DND-41 (cell line): ENCODE data around the gene KDM6A.
"Not testable (repeated sequence)": the region's sequence is repeated elsewhere in the genome, so short reads cannot be mapped to it uniquely, and the experiment has no call there.

Experiments
- ATAC-seq: fragments of 200-7000 bp; cut with Tn5 transposase; 3 replicates; pipeline ENCODE4 v1.9.1; 2021; ENCODE audit warnings: low read depth; ENCODE audit not compliant: insufficient read depth
- DNase-seq: peaks from one replicate; pipeline ENCODE4 v3.0.0-alpha.2; 2020
- H2AFZ ChIP-seq: 2 replicates; pipeline ENCODE4 v1.6.0; 2012; ENCODE audit warnings: low read depth, low read length
- H3K27ac ChIP-seq: 2 replicates; pipeline ENCODE4 v1.5.1; 2012; ENCODE audit warnings: low read length, inconsistent platforms
- H3K27me3 ChIP-seq: fragments of 200-600 bp; sonication (generic); 2 replicates; pipeline ENCODE4 v1.6.0; 2012; ENCODE audit warnings: low read length, mild to moderate bottlenecking, inconsistent platforms; ENCODE audit not compliant: insufficient read depth, poor library complexity
- H3K36me3 ChIP-seq: 2 replicates; pipeline ENCODE4 v1.5.1; 2012; ENCODE audit warnings: low read length, inconsistent platforms; ENCODE audit not compliant: insufficient read depth
- H3K4me1 ChIP-seq: 2 replicates; pipeline ENCODE4 v1.5.1; 2012; ENCODE audit warnings: mild to moderate bottlenecking, low read length; ENCODE audit not compliant: insufficient read depth
- H3K4me2 ChIP-seq: 2 replicates; pipeline ENCODE4 v1.6.0; 2012; ENCODE audit warnings: mild to moderate bottlenecking, moderate library complexity, low read length, inconsistent platforms; ENCODE audit not compliant: insufficient read depth
- H3K4me3 ChIP-seq, 2 experiments: fragments of 200-600 bp in 1 of 2; shearing (Covaris generic) in 1 of 2; 2 replicates each; pipeline ENCODE4 v1.5.1; 2012 to 2016; ENCODE audit warnings: inconsistent platforms in 2 of 2, low read length in 2 of 2, mild to moderate bottlenecking in 2 of 2, low read depth in 1 of 2, moderate library complexity in 1 of 2
- H3K79me2 ChIP-seq: 2 replicates; pipeline ENCODE4 v1.6.0; 2012; ENCODE audit warnings: low read length, inconsistent platforms; ENCODE audit not compliant: insufficient read depth
- H3K9ac ChIP-seq: 2 replicates; pipeline ENCODE4 v1.6.0; 2012; ENCODE audit warnings: low read depth, mild to moderate bottlenecking, inconsistent platforms, low read length, moderate library complexity
- H3K9me3 ChIP-seq: 2 replicates; pipeline ENCODE4 v1.5.1; 2012; ENCODE audit warnings: low read length, moderate library complexity, mild to moderate bottlenecking, inconsistent platforms; ENCODE audit not compliant: insufficient read depth, severe bottlenecking
- H4K20me1 ChIP-seq: 2 replicates; pipeline ENCODE4 v1.6.0; 2012; ENCODE audit warnings: low read length; ENCODE audit not compliant: insufficient read depth
- EZH2 ChIP-seq: IDR thresholded peaks from 3 replicates; pipeline ENCODE4 v1.6.1; 2012; ENCODE audit warnings: borderline replicate concordance, low read depth, mild to moderate bottlenecking, moderate library complexity, low read length, inconsistent platforms; ENCODE audit not compliant: severe bottlenecking
- TF ChIP-seq, protein P1 (sequence below): IDR thresholded peaks from 2 replicates; pipeline ENCODE4 v1.5.1; 2012; ENCODE audit warnings: borderline replicate concordance, low read length, moderate library complexity, mild to moderate bottlenecking; ENCODE audit not compliant: poor library complexity, severe bottlenecking; ENCODE audit errors: extremely low read depth

KDM6A gene

DNA sequence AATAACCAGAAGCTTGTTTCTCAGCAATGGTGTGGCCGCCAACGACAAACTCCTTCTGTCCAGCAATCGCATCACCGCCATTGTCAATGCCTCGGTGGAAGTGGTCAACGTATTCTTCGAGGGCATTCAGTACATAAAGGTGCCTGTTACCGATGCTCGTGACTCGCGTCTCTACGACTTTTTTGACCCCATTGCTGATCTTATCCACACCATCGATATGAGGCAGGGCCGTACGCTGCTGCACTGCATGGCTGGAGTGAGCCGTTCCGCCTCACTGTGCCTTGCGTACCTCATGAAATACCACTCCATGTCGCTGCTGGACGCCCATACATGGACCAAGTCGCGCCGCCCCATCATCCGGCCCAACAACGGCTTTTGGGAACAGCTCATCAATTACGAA, 28.8 kb upstream of the KDM6A start:
- Histone ChIP-seq H3K36me3 (no peaks in the 10 kb centered on the region), H3K4me2 (no peak overlapping the region), H3K79me2 (no peaks in the 10 kb centered on the region), H3K27me3 (no peaks in the 10 kb centered on the region), H3K9ac (no peak overlapping the region), H3K4me3 (no peak overlapping the region), H4K20me1 (no peaks in the 10 kb centered on the region), H3K9me3 (no peaks in the 10 kb centered on the region), H2AFZ (no peak overlapping the region), H3K27ac (no peak overlapping the region), H3K4me1 (no peaks in the 10 kb centered on the region)
- TF ChIP-seq, protein P1, sequence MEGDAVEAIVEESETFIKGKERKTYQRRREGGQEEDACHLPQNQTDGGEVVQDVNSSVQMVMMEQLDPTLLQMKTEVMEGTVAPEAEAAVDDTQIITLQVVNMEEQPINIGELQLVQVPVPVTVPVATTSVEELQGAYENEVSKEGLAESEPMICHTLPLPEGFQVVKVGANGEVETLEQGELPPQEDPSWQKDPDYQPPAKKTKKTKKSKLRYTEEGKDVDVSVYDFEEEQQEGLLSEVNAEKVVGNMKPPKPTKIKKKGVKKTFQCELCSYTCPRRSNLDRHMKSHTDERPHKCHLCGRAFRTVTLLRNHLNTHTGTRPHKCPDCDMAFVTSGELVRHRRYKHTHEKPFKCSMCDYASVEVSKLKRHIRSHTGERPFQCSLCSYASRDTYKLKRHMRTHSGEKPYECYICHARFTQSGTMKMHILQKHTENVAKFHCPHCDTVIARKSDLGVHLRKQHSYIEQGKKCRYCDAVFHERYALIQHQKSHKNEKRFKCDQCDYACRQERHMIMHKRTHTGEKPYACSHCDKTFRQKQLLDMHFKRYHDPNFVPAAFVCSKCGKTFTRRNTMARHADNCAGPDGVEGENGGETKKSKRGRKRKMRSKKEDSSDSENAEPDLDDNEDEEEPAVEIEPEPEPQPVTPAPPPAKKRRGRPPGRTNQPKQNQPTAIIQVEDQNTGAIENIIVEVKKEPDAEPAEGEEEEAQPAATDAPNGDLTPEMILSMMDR = no peak
- TF ChIP-seq EZH2 = no peak
- ATAC-seq (no peak), DNase-seq (no peak)

DNA sequence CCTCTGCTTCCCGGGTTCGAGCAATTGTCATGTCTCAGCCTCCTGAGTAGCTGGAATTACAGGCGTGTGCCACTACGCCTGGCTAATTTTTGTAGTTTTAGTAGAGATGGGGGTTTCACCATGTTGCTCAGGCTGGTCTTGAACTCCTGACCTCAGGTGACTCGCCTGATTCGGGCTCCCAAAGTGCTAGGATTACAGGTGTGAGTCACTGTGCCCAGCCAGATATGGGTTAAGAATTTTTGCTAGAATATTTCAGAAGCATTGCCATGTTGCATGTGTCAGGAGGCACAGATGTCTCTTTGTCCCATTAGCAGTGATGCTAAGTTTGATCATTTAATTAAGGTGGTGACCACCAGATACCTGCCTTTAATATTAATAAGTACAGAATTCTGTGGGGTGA, 22.1 kb upstream of the KDM6A start:
- H3K4me2 ChIP-seq, H3K4me1 ChIP-seq, ATAC-seq, H2AFZ ChIP-seq, H3K27ac ChIP-seq, H3K9me3 ChIP-seq, H3K4me3 ChIP-seq, H3K79me2 ChIP-seq, H4K20me1 ChIP-seq, DNase-seq, H3K9ac ChIP-seq, H3K36me3 ChIP-seq, H3K27me3 ChIP-seq: not testable (repeated sequence)

DNA sequence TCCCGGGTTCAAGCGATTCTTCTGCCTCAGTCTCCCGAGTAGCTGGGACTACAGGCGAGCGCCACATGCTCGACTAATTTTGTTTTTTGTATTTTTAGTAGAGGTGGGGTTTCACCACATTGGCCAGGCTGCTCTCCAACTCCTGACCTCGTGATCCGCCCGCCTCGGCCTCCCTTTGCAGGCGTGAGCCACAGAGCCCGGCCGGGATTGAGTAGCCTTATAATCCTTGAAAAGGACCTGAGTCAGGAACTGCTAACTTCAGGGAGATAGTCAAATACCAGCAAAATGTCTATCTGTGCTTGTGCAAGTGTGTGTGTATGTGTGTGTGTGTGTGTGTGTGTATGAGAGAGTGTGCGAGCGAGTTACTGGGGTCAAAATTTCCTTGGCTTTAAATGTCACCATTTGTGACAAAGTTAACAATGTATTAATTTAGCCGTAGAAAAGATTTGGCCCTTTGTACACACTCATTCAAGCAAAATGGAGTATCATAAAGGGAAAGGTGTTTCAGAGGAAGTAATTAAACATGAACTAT, 1.8 kb upstream of the KDM6A start:
- no peaks in the 10 kb centered on the region for H3K9me3 ChIP-seq
- no peaks in the 10 kb centered on the region for H3K27me3 ChIP-seq
- H3K4me1 ChIP-seq = peaks cover 23% of the 10 kb centered on the region
- no peaks in the 10 kb centered on the region; the same call in 1 of the 2 replicates for H3K36me3 ChIP-seq
- peak overlapping the region in 1 of 2 experiments; percentile 79; a peak in 2 of 4 replicates for H3K4me3 ChIP-seq
- DNase-seq = no peak
- TF ChIP-seq, protein P1 = no peak
- no peak for TF ChIP-seq EZH2
- H3K9ac ChIP-seq = peak overlapping the region; percentile 85
- no peak for ATAC-seq
- H3K4me2 ChIP-seq = peak overlapping the region; percentile 66
- no peaks in the 10 kb centered on the region; the same call in 1 of the 2 replicates for H4K20me1 ChIP-seq
- no peak overlapping the region for H2AFZ ChIP-seq
- peaks cover 48% of the 10 kb centered on the region for H3K79me2 ChIP-seq
- H3K27ac ChIP-seq = no peak overlapping the region

DNA sequence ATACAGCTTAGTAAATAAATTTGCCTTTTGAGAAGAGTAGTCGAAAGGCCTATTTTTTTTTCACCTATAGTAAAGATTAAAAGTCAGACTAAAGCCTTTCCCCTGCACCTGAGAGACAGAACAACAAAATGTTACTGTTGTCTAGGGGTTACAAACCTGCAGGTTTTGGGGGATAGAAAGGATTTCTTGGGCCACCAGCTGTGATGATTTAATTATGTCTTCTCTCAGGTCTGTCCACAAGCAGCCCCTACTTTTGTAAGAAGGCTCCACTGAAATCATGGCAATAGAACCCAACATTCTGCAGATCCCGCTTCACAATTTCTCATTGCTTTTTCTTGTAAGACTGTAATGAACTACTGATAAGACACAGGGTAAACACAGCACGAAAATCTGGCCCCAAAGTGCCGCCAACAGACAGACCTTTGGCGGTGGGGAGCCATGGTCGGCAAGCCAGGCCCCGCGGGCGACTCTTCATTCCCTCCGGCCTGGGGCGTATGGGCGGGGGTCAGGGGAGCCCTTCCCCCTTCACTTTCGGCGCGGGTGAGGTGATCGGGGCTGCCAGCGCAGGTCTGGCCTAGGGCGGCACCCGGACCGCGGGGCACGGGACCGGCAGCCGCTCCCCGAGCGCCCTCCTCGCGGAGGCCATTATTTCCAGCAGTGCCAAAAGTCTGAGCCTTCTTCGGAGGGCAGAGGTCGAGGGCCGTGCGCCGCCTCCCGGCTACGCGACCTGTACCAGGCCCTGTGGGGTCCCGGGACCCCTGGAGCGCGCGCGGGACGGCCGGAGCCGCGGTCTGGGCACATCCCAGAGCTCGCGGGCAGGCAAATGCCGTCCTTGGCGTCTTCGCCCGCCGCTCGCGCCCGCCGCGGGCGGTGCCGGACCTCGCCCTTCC, 812 bp upstream of the KDM6A start:
- peak overlapping the region; percentile 79 for H2AFZ ChIP-seq
- H4K20me1 ChIP-seq = no peaks in the 10 kb centered on the region; the same call in 1 of the 2 replicates
- TF ChIP-seq EZH2 = no peak
- TF ChIP-seq, protein P1 = no peak
- no peak for DNase-seq
- peak; percentile 16 for ATAC-seq
- peak overlapping the region; percentile 85 for H3K9ac ChIP-seq
- H3K27me3 ChIP-seq = no peaks in the 10 kb centered on the region
- peak overlapping the region; percentile 79 to 88 for H3K4me3 ChIP-seq
- peak overlapping the region; percentile 66 for H3K4me2 ChIP-seq
- H3K4me1 ChIP-seq = peaks cover 28% of the 10 kb centered on the region
- H3K36me3 ChIP-seq = peaks cover 3% of the 10 kb centered on the region
- H3K27ac ChIP-seq = peak overlapping the region; percentile 83
- no peaks in the 10 kb centered on the region for H3K9me3 ChIP-seq
- H3K79me2 ChIP-seq = peaks cover 58% of the 10 kb centered on the region
